ENCODE data around the gene TBC1D9. TPM values are rescaled to one million over a fixed set of nuclear protein-coding genes. Genes with fewer than 3 reads are reported as not detected.

The TBC1D9 gene
- total and polyA plus RNA-seq, 2 of the 13 experiments (the other 11 are each of a cell fraction or from before 2014, with no cell fraction given): 11.9 to 12.2 TPM

DNA sequence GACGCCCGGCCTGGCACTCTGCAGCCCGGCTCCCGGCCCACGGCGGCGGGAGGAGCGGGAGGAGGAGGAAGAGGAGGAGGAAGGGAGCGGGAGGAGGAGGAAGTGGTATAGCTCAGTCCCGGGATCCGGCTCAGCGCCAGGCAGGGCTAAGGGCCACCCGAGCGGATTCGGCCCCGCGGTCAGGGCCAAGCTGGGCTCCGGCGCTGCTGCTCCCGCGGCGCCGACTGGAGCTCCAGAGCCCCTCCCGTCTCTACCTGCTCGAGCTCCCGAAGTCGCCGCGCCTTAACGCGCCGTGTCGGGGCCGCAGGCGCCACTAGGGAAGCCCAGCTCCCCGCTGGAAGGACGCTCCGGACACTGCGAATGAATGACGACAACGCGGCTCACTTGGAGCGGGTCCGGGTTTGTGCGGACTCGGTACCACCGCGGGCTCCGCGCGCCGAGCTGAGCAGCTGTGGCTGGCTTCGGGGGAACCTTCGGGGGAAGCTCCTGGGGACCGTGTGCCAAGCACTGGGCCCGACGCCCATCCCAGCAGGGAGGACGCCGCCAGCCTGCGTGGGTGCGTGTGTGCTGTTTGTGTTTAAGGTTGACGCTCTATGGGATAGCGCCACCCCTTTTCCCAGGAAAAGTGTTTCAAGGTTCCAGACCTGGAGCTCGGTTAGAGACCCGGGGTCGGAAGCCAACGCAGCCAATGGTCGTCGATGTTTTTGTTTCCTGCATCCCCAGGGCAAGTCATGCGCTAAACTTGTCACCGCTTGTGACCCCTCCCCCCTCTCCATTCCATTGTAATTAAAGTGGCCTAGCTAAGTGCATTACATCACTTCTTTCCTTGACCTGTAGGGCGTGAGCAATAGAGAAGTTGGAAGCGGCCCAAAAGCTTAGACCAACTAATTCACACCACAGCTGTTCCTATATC lies at the start of gene TBC1D9 (continued):
- TF ChIP-seq, protein P1, sequence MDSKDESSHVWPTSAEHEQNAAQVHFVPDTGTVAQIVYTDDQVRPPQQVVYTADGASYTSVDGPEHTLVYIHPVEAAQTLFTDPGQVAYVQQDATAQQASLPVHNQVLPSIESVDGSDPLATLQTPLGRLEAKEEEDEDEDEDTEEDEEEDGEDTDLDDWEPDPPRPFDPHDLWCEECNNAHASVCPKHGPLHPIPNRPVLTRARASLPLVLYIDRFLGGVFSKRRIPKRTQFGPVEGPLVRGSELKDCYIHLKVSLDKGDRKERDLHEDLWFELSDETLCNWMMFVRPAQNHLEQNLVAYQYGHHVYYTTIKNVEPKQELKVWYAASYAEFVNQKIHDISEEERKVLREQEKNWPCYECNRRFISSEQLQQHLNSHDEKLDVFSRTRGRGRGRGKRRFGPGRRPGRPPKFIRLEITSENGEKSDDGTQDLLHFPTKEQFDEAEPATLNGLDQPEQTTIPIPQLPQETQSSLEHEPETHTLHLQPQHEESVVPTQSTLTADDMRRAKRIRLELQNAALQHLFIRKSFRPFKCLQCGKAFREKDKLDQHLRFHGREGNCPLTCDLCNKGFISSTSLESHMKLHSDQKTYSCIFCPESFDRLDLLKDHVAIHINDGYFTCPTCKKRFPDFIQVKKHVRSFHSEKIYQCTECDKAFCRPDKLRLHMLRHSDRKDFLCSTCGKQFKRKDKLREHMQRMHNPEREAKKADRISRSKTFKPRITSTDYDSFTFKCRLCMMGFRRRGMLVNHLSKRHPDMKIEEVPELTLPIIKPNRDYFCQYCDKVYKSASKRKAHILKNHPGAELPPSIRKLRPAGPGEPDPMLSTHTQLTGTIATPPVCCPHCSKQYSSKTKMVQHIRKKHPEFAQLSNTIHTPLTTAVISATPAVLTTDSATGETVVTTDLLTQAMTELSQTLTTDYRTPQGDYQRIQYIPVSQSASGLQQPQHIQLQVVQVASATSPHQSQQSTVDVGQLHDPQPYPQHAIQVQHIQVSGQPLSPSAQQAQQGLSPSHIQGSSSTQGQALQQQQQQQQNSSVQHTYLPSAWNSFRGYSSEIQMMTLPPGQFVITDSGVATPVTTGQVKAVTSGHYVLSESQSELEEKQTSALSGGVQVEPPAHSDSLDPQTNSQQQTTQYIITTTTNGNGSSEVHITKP (CRISPR knock-in tag; IDR thresholded peaks at IDR 0.05; ENCODE audit: low read depth): peak; percentile 58; the same call in 1 of the 2 replicates
- TF ChIP-seq SYNCRIP (IDR thresholded peaks at IDR 0.05; ENCODE audit: insufficient read depth, low read depth, low read length) (no peak), ZFP1 (CRISPR knock-in tag; IDR thresholded peaks at IDR 0.05) (no peak), IKZF1 (IDR thresholded peaks at IDR 0.05) (no peak), STAT6 (CRISPR knock-in tag; IDR thresholded peaks at IDR 0.05; ENCODE audit: borderline replicate concordance) (no peak), HNF4G (IDR thresholded peaks at IDR 0.05; ENCODE audit: borderline replicate concordance, low read depth, low read length) (no peak), HNF4G (CRISPR knock-in tag; IDR thresholded peaks at IDR 0.05; ENCODE audit: borderline replicate concordance, low read depth) (peak; percentile 56; the same call in 1 of the 2 replicates), ZNF746 (CRISPR knock-in tag; IDR thresholded peaks at IDR 0.05) (no peak; the same call in 1 of the 2 replicates), KLF11 (CRISPR knock-in tag; IDR thresholded peaks at IDR 0.05) (no peak), TERF1 (CRISPR knock-in tag; IDR thresholded peaks at IDR 0.05) (no peak), ZBTB7A (CRISPR knock-in tag; IDR thresholded peaks at IDR 0.05) (peak; percentile 80), ZNF557 (CRISPR knock-in tag; IDR thresholded peaks at IDR 0.05) (no peak), CHCHD3 (CRISPR knock-in tag; IDR thresholded peaks at IDR 0.05) (no peak), ZFAT (CRISPR knock-in tag; conservative IDR thresholded peaks at IDR 0.05) (no peak), NR0B2 (CRISPR knock-in tag; IDR thresholded peaks at IDR 0.05) (no peak; the same call in 1 of the 2 replicates), ZNF644 (CRISPR knock-in tag; IDR thresholded peaks at IDR 0.05; ENCODE audit: low read depth) (0 out of 2 replicates have a peak, but pooled peaks have one; percentile 33), TGIF2 (CRISPR knock-in tag; IDR thresholded peaks at IDR 0.05) (no peak)
- TF ChIP-seq, protein P2, sequence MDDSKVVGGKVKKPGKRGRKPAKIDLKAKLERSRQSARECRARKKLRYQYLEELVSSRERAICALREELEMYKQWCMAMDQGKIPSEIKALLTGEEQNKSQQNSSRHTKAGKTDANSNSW (CRISPR knock-in tag; IDR thresholded peaks at IDR 0.05; ENCODE audit: borderline replicate concordance): peak; percentile 45; the same call in 1 of the 2 replicates
- TF ChIP-seq, protein P3, sequence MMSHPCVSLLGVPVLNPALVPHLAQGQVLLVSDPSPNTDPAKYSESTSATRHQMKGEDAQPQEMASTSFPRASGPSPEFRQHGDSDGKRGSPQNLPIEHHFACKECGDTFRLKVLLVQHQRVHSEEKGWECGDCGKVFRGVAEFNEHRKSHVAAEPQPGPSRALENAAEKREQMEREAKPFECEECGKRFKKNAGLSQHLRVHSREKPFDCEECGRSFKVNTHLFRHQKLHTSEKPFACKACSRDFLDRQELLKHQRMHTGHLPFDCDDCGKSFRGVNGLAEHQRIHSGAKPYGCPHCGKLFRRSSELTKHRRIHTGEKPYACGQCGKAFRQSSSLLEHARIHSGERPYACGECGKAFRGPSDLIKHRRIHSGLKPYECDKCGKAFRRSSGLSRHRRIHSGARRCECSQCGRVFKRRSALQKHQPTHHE (CRISPR knock-in tag; IDR thresholded peaks at IDR 0.05; ENCODE audit: borderline replicate concordance): peak; percentile 41; the same call in 1 of the 2 replicates

Data from HepG2 (cell line).